EL (cell line): ENCODE measurements around the gene PRKCE.
"Not testable (repeated sequence)": the region's sequence is repeated elsewhere in the genome, so short reads cannot be mapped to it uniquely, and the experiment has no call there.

Experiments used
- DNase-seq: peaks from one replicate; pipeline ENCODE4 v3.0.0-alpha.2; 2016

Gene PRKCE

GRCh38 chr2:45705233-45705632, 53.8 kb downstream of the PRKCE start:
- DNase-seq, result no peak

GRCh38 chr2:45706033-45706432, 54.6 kb downstream of the PRKCE start:
- DNase-seq, result no peak

GRCh38 chr2:45707006-45707405, 55.5 kb downstream of the PRKCE start:
- no peak for DNase-seq

- DNase-seq, result no peak
Measured at GRCh38 chr2:45707661-45708060, 56.2 kb downstream of the PRKCE start.

- no peak for DNase-seq
Measured at GRCh38 chr2:45708501-45708900, 57.0 kb downstream of the PRKCE start.

GRCh38 chr2:45709137-45709536, 57.7 kb downstream of the PRKCE start:
- no peak for DNase-seq

GRCh38 chr2:45710468-45710867, 59.0 kb downstream of the PRKCE start:
- DNase-seq, result no peak

- no peak for DNase-seq
Measured at GRCh38 chr2:45711224-45711623, 59.7 kb downstream of the PRKCE start.

- no peak for DNase-seq
Measured at GRCh38 chr2:45712570-45712969, 61.1 kb downstream of the PRKCE start.

- no peak for DNase-seq
Measured at GRCh38 chr2:45713136-45713535, 61.7 kb downstream of the PRKCE start.

- DNase-seq, result no peak
Measured at GRCh38 chr2:45713591-45713990, 62.1 kb downstream of the PRKCE start.

GRCh38 chr2:45714679-45715078, 63.2 kb downstream of the PRKCE start:
- DNase-seq, result no peak

GRCh38 chr2:45715601-45716379, 64.3 kb downstream of the PRKCE start:
- DNase-seq, result no peak

GRCh38 chr2:45716432-45716831, 65.0 kb downstream of the PRKCE start:
- not testable (repeated sequence) for DNase-seq

GRCh38 chr2:45716915-45717314, 65.4 kb downstream of the PRKCE start:
- DNase-seq, result no peak

GRCh38 chr2:45720210-45720609, 68.7 kb downstream of the PRKCE start:
- DNase-seq, result no peak

- DNase-seq, result no peak
Measured at GRCh38 chr2:45721150-45721549, 69.7 kb downstream of the PRKCE start.

GRCh38 chr2:45722477-45722876, 71.0 kb downstream of the PRKCE start:
- DNase-seq, result no peak

GRCh38 chr2:45723857-45724256, 72.4 kb downstream of the PRKCE start:
- DNase-seq, result no peak

- no peak for DNase-seq
Measured at GRCh38 chr2:45724335-45724734, 72.9 kb downstream of the PRKCE start.

GRCh38 chr2:45725731-45726130, 74.3 kb downstream of the PRKCE start:
- DNase-seq, result no peak

- DNase-seq, result no peak
Measured at GRCh38 chr2:45726188-45726587, 74.7 kb downstream of the PRKCE start.

GRCh38 chr2:45728458-45728942, 77.0 kb downstream of the PRKCE start:
- DNase-seq, result no peak

- no peak for DNase-seq
Measured at GRCh38 chr2:45729753-45730512, 78.5 kb downstream of the PRKCE start.
